ENCODE results near the gene ITPR2.
A peak's percentile ranks its signal among the peaks of the same experiment; 100 is the strongest.
"Not testable (repeated sequence)": the region's sequence is repeated elsewhere in the genome, so short reads cannot be mapped to it uniquely, and the experiment has no call there.

The ITPR2 gene

GRCh38 chr12:26699237-26699636, 133.8 kb downstream of the ITPR2 start:
- DNase-seq, result no peak

- no peak for DNase-seq
These were observed 134.8 kb downstream of the ITPR2 start for GRCh38 chr12:26698186-26698585.

GRCh38 chr12:26697217-26697616, 135.8 kb downstream of the ITPR2 start:
- no peak for DNase-seq

GRCh38 chr12:26696613-26697092, 136.3 kb downstream of the ITPR2 start:
- DNase-seq, result no peak

GRCh38 chr12:26696048-26696612, 136.9 kb downstream of the ITPR2 start:
- no peak for DNase-seq

GRCh38 chr12:26694402-26694801, 138.6 kb downstream of the ITPR2 start:
- DNase-seq, result no peak

- DNase-seq, result peak in 2 of 3 experiments; percentile 75 to 91
These were observed 140.6 kb downstream of the ITPR2 start for GRCh38 chr12:26692407-26692806.

GRCh38 chr12:26691234-26691970, 141.6 kb downstream of the ITPR2 start:
- peak in 2 of 3 experiments; percentile 61 to 85 for DNase-seq

- no peak for DNase-seq
These were observed 142.4 kb downstream of the ITPR2 start for GRCh38 chr12:26690601-26691000.

- DNase-seq, result no peak
These were observed 143.6 kb downstream of the ITPR2 start for GRCh38 chr12:26689281-26689841.

GRCh38 chr12:26688344-26688904, 144.6 kb downstream of the ITPR2 start:
- DNase-seq, result no peak

GRCh38 chr12:26686408-26686807, 146.6 kb downstream of the ITPR2 start:
- no peak for DNase-seq

- DNase-seq, result no peak
These were observed 148.9 kb downstream of the ITPR2 start for GRCh38 chr12:26684101-26684500.

GRCh38 chr12:26683443-26683842, 149.6 kb downstream of the ITPR2 start:
- no peak for DNase-seq

- peak in 1 of 3 experiments; percentile 17 for DNase-seq
These were observed 152.1 kb downstream of the ITPR2 start for GRCh38 chr12:26680727-26681455.

- DNase-seq, result no peak
These were observed 154.0 kb downstream of the ITPR2 start for GRCh38 chr12:26678697-26679660.

- not testable (repeated sequence) for DNase-seq
These were observed 161.5 kb downstream of the ITPR2 start for GRCh38 chr12:26671487-26671886.

- no peak for DNase-seq
These were observed 164.1 kb downstream of the ITPR2 start for GRCh38 chr12:26668847-26669246.

- DNase-seq, result no peak
These were observed 164.8 kb downstream of the ITPR2 start for GRCh38 chr12:26668230-26668629.

GRCh38 chr12:26666286-26666685, 166.7 kb downstream of the ITPR2 start:
- no peak for DNase-seq

GRCh38 chr12:26661399-26661798, 171.6 kb downstream of the ITPR2 start:
- no peak for DNase-seq

GRCh38 chr12:26659930-26660329, 173.1 kb downstream of the ITPR2 start:
- DNase-seq, result no peak

Measured in NCI-H1417 (cell line).